ENCODE measurements around the gene AKNA. TPM values are rescaled to one million over a fixed set of nuclear protein-coding genes. Genes with fewer than 3 reads are reported as not detected.

The AKNA gene
- total RNA-seq, 2 experiments from 2014 or later, result 61.4 to 203 TPM

- Histone ChIP-seq H3K9me3 (ENCODE audit: low read length) (no peaks in the 10 kb centered on the region), H3K36me3 (ENCODE audit: insufficient read depth, low read length) (peaks cover 90% of the 10 kb centered on the region), H3K9me2 (ENCODE audit: insufficient read depth, low read length) (no peaks in the 10 kb centered on the region), H3K4me2 (ENCODE audit: low read length) (peak overlapping the region; percentile 86), H3K27ac (ENCODE audit: low read depth, low read length, poor library complexity, severe bottlenecking) (peak overlapping the region; percentile 99), H3K4me1 (ENCODE audit: insufficient read depth, low read length, poor library complexity, severe bottlenecking) (peaks cover 88% of the 10 kb centered on the region), H4K20me1 (ENCODE audit: insufficient read depth, low read length) (no peaks in the 10 kb centered on the region), H3K4me3 (ENCODE audit: low read depth, low read length, poor library complexity, severe bottlenecking) (peak overlapping the region; percentile 53), H2AFZ (ENCODE audit: low read length) (no peak overlapping the region), H3K79me2 (ENCODE audit: insufficient read depth, low read depth, low read length) (peaks cover 55% of the 10 kb centered on the region)
- BruUV-seq (replicated peaks), result no TSS peak
- TF ChIP-seq EZH2phosphoT487 (IDR thresholded peaks at IDR 0.05; ENCODE audit: borderline replicate concordance, low read depth, low read length), result no peak
- TF ChIP-seq CTCF (conservative IDR thresholded peaks at IDR 0.05; ENCODE audit: low read length), result no peak
- peak; percentile 68 for DNase-seq (ENCODE audit: low spot score)
- ChIA-PET POLR2A (interaction anchor here (0.6 to 12.9 kb wide), 5 partner anchors 13 to 228 kb away, joined by 3 to 275 read pairs (median 12); partner anchors contain the start of gene AKNA), CTCF (ENCODE audit: unreplicated experiment) (interaction anchor here (1.0 to 3.0 kb wide), 2 partner anchors 23 to 31 kb away, joined by 4 to 15 read pairs; partner anchors contain the start of gene AKNA)
- intact Hi-C loops (cut with micrococcal nuclease; ENCODE audit: unreplicated experiment), result loop anchor here (1.0 kb wide), 1 partner anchor 22 kb away; no protein-coding TSS in a partner anchor
These were observed 21.3 kb downstream of the AKNA start for GRCh38 chr9:114366334-114367128.

- no peak for DNase-seq (ENCODE audit: low spot score)
- CTCF ChIA-PET (ENCODE audit: unreplicated experiment), result interaction anchor here (1.0 to 1.3 kb wide), 3 partner anchors 23 to 32 kb away, joined by 3 to 4 read pairs (median 3); partner anchors contain the start of gene AKNA
- no peaks in the 10 kb centered on the region for H4K20me1 ChIP-seq (ENCODE audit: insufficient read depth, low read length)
- intact Hi-C loops (cut with micrococcal nuclease; ENCODE audit: unreplicated experiment), result no loop called here
- no TSS peak for BruUV-seq (replicated peaks)
- H3K36me3 ChIP-seq (ENCODE audit: insufficient read depth, low read length), result peaks cover 92% of the 10 kb centered on the region
- H3K4me2 ChIP-seq (ENCODE audit: low read length), result peak overlapping the region; percentile 49
- H3K79me2 ChIP-seq (ENCODE audit: insufficient read depth, low read depth, low read length), result peaks cover 41% of the 10 kb centered on the region
- H3K9me3 ChIP-seq (ENCODE audit: low read length), result no peaks in the 10 kb centered on the region
- H3K4me1 ChIP-seq (ENCODE audit: insufficient read depth, low read length, poor library complexity, severe bottlenecking), result peaks cover 75% of the 10 kb centered on the region
- no peaks in the 10 kb centered on the region for H3K9me2 ChIP-seq (ENCODE audit: insufficient read depth, low read length)
- H3K4me3 ChIP-seq (ENCODE audit: low read depth, low read length, poor library complexity, severe bottlenecking), result peak overlapping the region; percentile 8
- no peak overlapping the region for H2AFZ ChIP-seq (ENCODE audit: low read length)
- TF ChIP-seq EZH2phosphoT487 (IDR thresholded peaks at IDR 0.05; ENCODE audit: borderline replicate concordance, low read depth, low read length), result no peak
- no peak for TF ChIP-seq CTCF (conservative IDR thresholded peaks at IDR 0.05; ENCODE audit: low read length)
- POLR2A ChIA-PET, result interaction anchor here (0.5 to 12.9 kb wide), 10 partner anchors 9 to 564 kb away, joined by 3 to 275 read pairs (median 4); partner anchors contain the start of gene AKNA
- peak overlapping the region; percentile 69 for H3K27ac ChIP-seq (ENCODE audit: low read depth, low read length, poor library complexity, severe bottlenecking)
These were observed 22.6 kb downstream of the AKNA start for GRCh38 chr9:114365194-114365593.
